GM23248 (cell line): Measurements from ENCODE around the gene IRF2BP1.

Experiments used
- EZH2 ChIP-seq: fragments of 200-600 bp; sonication (generic); IDR thresholded peaks from 2 replicates; pipeline ENCODE4 v1.6.1; 2018; ENCODE audit warnings: antibody characterized with exemption, mild to moderate bottlenecking; ENCODE audit not compliant: insufficient read depth, poor library complexity, severe bottlenecking
- EZH2phosphoT487 ChIP-seq: fragments of 200-600 bp; sonication (generic); IDR thresholded peaks from 2 replicates; pipeline ENCODE4 v1.6.1; 2018; ENCODE audit warnings: antibody characterized with exemption, moderate library complexity, mild to moderate bottlenecking, low read depth; ENCODE audit not compliant: insufficient read depth

DNA sequence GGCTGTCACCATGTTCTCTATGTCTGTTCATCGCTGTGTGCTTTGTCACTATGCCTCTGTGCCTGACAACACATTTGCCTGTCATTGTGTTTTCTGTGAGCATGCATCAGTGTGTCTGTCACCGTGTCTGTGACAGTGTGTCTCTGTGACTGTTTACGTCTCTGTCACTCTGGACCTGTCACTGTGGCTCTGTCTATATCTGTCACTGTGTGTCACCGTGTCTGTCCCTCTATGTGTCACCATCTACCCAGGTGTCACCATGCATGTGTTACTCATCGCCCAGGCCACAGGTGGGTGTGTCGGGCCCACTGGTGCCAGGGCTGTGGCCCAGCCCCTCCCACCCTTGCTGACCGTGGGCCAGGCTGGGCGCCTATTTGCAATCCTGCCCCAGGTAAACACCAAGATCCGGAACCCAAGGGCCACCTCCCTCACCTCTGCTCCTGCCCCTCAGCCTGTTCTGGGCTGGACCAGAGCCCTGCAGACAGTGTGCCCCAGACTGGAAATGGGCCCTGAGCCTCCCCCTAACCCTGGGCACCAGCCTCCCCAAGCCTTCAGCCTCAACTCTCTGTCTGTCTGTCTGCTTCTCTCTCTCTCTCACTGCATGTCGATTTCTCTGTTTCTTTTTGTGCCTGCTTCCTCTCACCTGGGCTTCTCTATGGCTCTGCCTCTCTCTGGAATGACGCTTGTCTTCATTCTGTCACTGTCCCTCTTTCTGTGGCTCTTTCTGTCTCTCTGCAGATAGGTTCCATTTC, 7.7 kb downstream of the IRF2BP1 start:
- TF ChIP-seq EZH2 = no peak
- TF ChIP-seq EZH2phosphoT487 = no peak
